Liver (tissue), 9 donors: ENCODE results near the gene ELOA. TPM values are rescaled to one million over a fixed set of nuclear protein-coding genes. Genes with fewer than 3 reads are reported as not detected.

Experiments used
- DNase-seq: peaks from one replicate; pipeline ENCODE4 v3.0.0-alpha.2; 2017; ENCODE audit warnings: low spot score
- H3K27ac ChIP-seq, 2 donors: one replicate each; pipeline ENCODE4 v1.7.0; 2013; ENCODE audit warnings: inconsistent platforms in 2 of 2, low read length in 2 of 2, control low read depth in 1 of 2, low read depth in 1 of 2, mild to moderate bottlenecking in 1 of 2
- H3K27me3 ChIP-seq, 4 donors: one replicate each; pipeline versions ENCODE4 v1.6.1 to v1.7.0; 2013; ENCODE audit warnings: low read length in 3 of 4, inconsistent platforms in 1 of 4, mild to moderate bottlenecking in 1 of 4, moderate library complexity in 1 of 4; ENCODE audit not compliant: control insufficient read depth in 4 of 4, insufficient read depth in 4 of 4
- H3K36me3 ChIP-seq, 4 donors: one replicate each; pipeline versions ENCODE4 v1.6.1 to v1.7.0; 2013; ENCODE audit warnings: low read length in 3 of 4, mild to moderate bottlenecking in 3 of 4, low read depth in 1 of 4, moderate library complexity in 1 of 4; ENCODE audit not compliant: control insufficient read depth in 4 of 4, insufficient read depth in 3 of 4
- H3K4me1 ChIP-seq, 4 donors: one replicate each; pipeline versions ENCODE4 v1.6.1 to v1.7.0; 2013; ENCODE audit warnings: low read length in 3 of 4, mild to moderate bottlenecking in 3 of 4, moderate library complexity in 1 of 4; ENCODE audit not compliant: control insufficient read depth in 4 of 4, insufficient read depth in 4 of 4
- H3K4me3 ChIP-seq, 3 donors: one replicate each; pipeline versions ENCODE4 v1.6.1 to v1.7.0; 2013; ENCODE audit warnings: low read length in 3 of 3, control low read depth in 1 of 3, low read depth in 1 of 3, mild to moderate bottlenecking in 1 of 3
- H3K9ac ChIP-seq, 2 donors: one replicate each; pipeline ENCODE4 v1.7.0; 2013; ENCODE audit warnings: low read length in 2 of 2, mild to moderate bottlenecking in 2 of 2, moderate library complexity in 2 of 2, control low read depth in 1 of 2, low read depth in 1 of 2
- H3K9me3 ChIP-seq, 4 donors: one replicate each; pipeline versions ENCODE4 v1.6.1 to v1.7.0; 2013; ENCODE audit warnings: low read length in 3 of 4; ENCODE audit not compliant: control insufficient read depth in 4 of 4
- EGR1 ChIP-seq, 2 donors: IDR thresholded peaks; 2 replicates each; pipeline ENCODE4 v1.6.1; 2016 to 2018; ENCODE audit warnings: antibody characterized with exemption in 2 of 2, low read depth in 2 of 2
- FOXA1 ChIP-seq: IDR thresholded peaks from 2 replicates; pipeline ENCODE4 v1.6.1; 2016; ENCODE audit warnings: antibody characterized with exemption
- FOXA2 ChIP-seq: IDR thresholded peaks from 2 replicates; pipeline ENCODE4 v1.6.1; 2016; ENCODE audit warnings: antibody characterized with exemption
- GABPA ChIP-seq, 2 donors: IDR thresholded peaks in 1 of 2; conservative IDR thresholded peaks in 1 of 2; 2 replicates each; pipeline ENCODE4 v1.6.1; 2016; ENCODE audit warnings: antibody characterized with exemption in 2 of 2, mild to moderate bottlenecking in 1 of 2, moderate library complexity in 1 of 2
- HNF4G ChIP-seq: IDR thresholded peaks from 2 replicates; pipeline ENCODE4 v1.6.1; 2016; ENCODE audit warnings: antibody characterized with exemption
- JUND ChIP-seq, 2 donors: IDR thresholded peaks; 2 replicates each; pipeline ENCODE4 v1.6.1; 2016; ENCODE audit warnings: antibody characterized with exemption in 2 of 2
- NR2F2 ChIP-seq: IDR thresholded peaks from 2 replicates; pipeline ENCODE4 v1.6.1; 2016; ENCODE audit warnings: antibody characterized with exemption
- RAD21 ChIP-seq, 2 donors: IDR thresholded peaks; 2 replicates each; pipeline ENCODE4 v1.6.1; 2016; ENCODE audit warnings: antibody characterized with exemption in 2 of 2, mild to moderate bottlenecking in 2 of 2
- RXRA ChIP-seq, 2 donors: IDR thresholded peaks; 2 replicates each; pipeline ENCODE4 v1.6.1; 2017 to 2018; ENCODE audit warnings: antibody characterized with exemption in 2 of 2, mild to moderate bottlenecking in 1 of 2
- SP1 ChIP-seq: IDR thresholded peaks from 2 replicates; pipeline ENCODE4 v1.6.1; 2018; ENCODE audit warnings: antibody characterized with exemption, mild to moderate bottlenecking
- TAF1 ChIP-seq: conservative IDR thresholded peaks from 2 replicates; pipeline ENCODE4 v1.6.1; 2016; ENCODE audit warnings: antibody characterized with exemption, mild to moderate bottlenecking
- YY1 ChIP-seq: IDR thresholded peaks from 2 replicates; pipeline ENCODE4 v1.6.1; 2016; ENCODE audit warnings: antibody characterized with exemption, mild to moderate bottlenecking
- WGBS: extraction: QIAGEN DNeasy Blood & Tissue Kit; methylation state at CpG from one replicate; pipeline ENCODE4 v1.1.7; 2013; 5-methylcytosine and 5-hydroxymethylcytosine counted together
- polyA plus RNA-seq, 2 donors: library from polyadenylated mRNA; stranded (reverse) in 1 of 2; unstranded in 1 of 2; fragments of 200-250 nt in 1 of 2; fragments of >200 nt in 1 of 2; fragmentation: Nextera tagmentation in 1 of 2; extraction: Ambion mirVana in 1 of 2; gene quantifications; one replicate each; pipeline versions ENCODE4 v1.2.1 to v1.2.3, GENCODE V29; 2013 to 2015
- total RNA-seq, 2 donors: library from RNA; depleted of rRNA; stranded (reverse); fragments of >200 nt; gene quantifications; one replicate each; pipeline ENCODE4 v1.2.3, GENCODE V29; 2014
- TF ChIP-seq, protein P1 (sequence below): IDR thresholded peaks from 2 replicates; pipeline ENCODE4 v1.6.1; 2016; ENCODE audit warnings: antibody characterized with exemption
- TF ChIP-seq, protein P2 (sequence below): IDR thresholded peaks from 2 replicates; pipeline ENCODE4 v1.6.1; 2016; ENCODE audit warnings: antibody characterized with exemption
- TF ChIP-seq, protein P3 (sequence below): fragments of 150-350 bp; IDR thresholded peaks from 2 replicates; pipeline ENCODE4 v1.5.1; 2017; ENCODE audit warnings: improper control_type of control experiment, low read depth, low read length; ENCODE audit not compliant: missing input control
- TF ChIP-seq, protein P4 (sequence below): IDR thresholded peaks from 2 replicates; pipeline ENCODE4 v1.6.1; 2016; ENCODE audit warnings: antibody characterized with exemption
- TF ChIP-seq, protein P5 (sequence below): IDR thresholded peaks from 2 replicates; pipeline ENCODE4 v1.6.1; 2016; ENCODE audit warnings: antibody characterized with exemption, mild to moderate bottlenecking
- donor health status: healthy.
- donor health status: healthy.
- donor health status: healthy.
- donor health status: healthy.
- donor health status: healthy.

The ELOA gene
- total and polyA plus RNA-seq, 4 donors, result 11.1 to 34.9 (median 24.3) TPM

DNA sequence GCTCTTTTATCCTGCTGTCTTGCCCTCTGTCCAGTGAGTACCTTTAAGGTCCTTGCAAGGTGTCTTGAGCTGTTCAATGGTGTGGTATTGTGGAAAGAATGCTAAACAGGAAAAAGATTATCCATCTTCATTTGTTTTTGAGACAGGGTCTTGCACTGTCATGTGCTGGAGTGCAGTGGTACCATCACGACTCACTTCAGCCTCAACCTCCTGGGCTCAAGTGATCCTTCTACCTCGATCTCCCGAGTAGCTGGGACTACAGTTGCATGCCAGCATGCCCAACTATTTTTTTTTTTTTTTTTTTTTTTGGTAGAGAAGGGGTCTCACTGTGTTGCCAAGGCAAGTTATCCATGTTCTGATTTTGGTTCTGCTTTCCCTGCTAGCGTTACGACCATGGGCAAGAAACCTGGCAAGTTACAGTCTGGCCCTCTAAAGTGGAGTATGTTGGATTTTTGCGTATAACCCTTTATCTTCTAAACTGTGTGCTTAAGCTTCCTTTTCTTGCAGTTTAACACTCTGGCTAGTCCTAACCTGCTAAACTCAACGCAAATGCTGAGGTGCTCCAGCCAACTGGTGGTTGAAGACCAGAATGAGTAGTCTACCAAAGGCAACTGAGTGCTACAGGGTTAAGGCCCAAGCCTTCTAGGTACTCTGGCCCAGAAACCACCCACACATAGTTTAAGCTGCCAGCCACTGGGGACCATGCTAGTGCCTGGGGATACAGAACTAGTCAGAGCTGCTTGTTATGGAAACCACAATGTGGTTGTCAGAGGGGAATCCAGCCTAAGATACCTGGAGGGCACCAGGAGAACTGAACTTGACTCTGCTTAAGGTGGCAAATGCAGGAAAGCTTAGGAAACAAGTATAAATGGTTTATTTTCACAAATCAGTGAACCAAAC, 43.7 kb upstream of the ELOA start:
- 91% methylated on average over 7 of the region's 7 CpGs for WGBS
- no peak overlapping the region for H3K27ac ChIP-seq

DNA sequence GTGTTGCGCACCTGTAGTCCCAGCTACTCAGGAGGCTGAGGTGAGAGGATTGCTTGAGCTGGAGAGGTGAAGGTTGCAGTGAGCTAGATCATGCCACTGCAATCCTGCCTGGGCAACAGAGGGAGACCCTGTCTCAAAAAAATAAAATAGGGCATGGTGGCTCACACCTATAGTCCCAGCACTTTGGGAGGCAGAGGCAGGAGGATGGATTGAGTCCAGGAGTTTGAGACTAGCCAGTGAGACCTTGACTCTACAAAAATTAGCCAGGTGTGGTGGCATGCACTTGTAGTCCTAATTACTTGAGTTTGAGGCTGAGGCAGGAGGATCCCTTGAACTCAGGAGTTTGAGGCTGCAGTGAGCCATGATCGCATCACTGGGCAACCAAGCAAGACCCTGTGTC, 42.0 kb upstream of the ELOA start:
- TF ChIP-seq RXRA (IDR thresholded peaks at IDR 0.05), result no peak
- TF ChIP-seq, protein P1, sequence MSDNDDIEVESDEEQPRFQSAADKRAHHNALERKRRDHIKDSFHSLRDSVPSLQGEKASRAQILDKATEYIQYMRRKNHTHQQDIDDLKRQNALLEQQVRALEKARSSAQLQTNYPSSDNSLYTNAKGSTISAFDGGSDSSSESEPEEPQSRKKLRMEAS, result no peak
- no peak for TF ChIP-seq FOXA2
- TF ChIP-seq GABPA (IDR thresholded peaks at IDR 0.05 in 1 of 2, conservative IDR thresholded peaks at IDR 0.05 in 1 of 2), result no peak
- TF ChIP-seq RAD21 (IDR thresholded peaks at IDR 0.05), result no peak
- TF ChIP-seq EGR1 (IDR thresholded peaks at IDR 0.05; ENCODE audit: low read depth in 2 of 2), result no peak
- no peak for TF ChIP-seq YY1
- TF ChIP-seq JUND (IDR thresholded peaks at IDR 0.05), result no peak
- TF ChIP-seq, protein P2, sequence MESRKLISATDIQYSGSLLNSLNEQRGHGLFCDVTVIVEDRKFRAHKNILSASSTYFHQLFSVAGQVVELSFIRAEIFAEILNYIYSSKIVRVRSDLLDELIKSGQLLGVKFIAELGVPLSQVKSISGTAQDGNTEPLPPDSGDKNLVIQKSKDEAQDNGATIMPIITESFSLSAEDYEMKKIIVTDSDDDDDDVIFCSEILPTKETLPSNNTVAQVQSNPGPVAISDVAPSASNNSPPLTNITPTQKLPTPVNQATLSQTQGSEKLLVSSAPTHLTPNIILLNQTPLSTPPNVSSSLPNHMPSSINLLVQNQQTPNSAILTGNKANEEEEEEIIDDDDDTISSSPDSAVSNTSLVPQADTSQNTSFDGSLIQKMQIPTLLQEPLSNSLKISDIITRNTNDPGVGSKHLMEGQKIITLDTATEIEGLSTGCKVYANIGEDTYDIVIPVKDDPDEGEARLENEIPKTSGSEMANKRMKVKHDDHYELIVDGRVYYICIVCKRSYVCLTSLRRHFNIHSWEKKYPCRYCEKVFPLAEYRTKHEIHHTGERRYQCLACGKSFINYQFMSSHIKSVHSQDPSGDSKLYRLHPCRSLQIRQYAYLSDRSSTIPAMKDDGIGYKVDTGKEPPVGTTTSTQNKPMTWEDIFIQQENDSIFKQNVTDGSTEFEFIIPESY, result no peak
- no peak for TF ChIP-seq SP1
- TF ChIP-seq, protein P3, sequence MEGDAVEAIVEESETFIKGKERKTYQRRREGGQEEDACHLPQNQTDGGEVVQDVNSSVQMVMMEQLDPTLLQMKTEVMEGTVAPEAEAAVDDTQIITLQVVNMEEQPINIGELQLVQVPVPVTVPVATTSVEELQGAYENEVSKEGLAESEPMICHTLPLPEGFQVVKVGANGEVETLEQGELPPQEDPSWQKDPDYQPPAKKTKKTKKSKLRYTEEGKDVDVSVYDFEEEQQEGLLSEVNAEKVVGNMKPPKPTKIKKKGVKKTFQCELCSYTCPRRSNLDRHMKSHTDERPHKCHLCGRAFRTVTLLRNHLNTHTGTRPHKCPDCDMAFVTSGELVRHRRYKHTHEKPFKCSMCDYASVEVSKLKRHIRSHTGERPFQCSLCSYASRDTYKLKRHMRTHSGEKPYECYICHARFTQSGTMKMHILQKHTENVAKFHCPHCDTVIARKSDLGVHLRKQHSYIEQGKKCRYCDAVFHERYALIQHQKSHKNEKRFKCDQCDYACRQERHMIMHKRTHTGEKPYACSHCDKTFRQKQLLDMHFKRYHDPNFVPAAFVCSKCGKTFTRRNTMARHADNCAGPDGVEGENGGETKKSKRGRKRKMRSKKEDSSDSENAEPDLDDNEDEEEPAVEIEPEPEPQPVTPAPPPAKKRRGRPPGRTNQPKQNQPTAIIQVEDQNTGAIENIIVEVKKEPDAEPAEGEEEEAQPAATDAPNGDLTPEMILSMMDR, result no peak
- TF ChIP-seq NR2F2, result no peak
- TF ChIP-seq, protein P4, sequence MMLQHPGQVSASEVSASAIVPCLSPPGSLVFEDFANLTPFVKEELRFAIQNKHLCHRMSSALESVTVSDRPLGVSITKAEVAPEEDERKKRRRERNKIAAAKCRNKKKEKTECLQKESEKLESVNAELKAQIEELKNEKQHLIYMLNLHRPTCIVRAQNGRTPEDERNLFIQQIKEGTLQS, result no peak
- no peak for TF ChIP-seq HNF4G
- no peak for TF ChIP-seq TAF1
- no peak for TF ChIP-seq FOXA1
- TF ChIP-seq, protein P5, sequence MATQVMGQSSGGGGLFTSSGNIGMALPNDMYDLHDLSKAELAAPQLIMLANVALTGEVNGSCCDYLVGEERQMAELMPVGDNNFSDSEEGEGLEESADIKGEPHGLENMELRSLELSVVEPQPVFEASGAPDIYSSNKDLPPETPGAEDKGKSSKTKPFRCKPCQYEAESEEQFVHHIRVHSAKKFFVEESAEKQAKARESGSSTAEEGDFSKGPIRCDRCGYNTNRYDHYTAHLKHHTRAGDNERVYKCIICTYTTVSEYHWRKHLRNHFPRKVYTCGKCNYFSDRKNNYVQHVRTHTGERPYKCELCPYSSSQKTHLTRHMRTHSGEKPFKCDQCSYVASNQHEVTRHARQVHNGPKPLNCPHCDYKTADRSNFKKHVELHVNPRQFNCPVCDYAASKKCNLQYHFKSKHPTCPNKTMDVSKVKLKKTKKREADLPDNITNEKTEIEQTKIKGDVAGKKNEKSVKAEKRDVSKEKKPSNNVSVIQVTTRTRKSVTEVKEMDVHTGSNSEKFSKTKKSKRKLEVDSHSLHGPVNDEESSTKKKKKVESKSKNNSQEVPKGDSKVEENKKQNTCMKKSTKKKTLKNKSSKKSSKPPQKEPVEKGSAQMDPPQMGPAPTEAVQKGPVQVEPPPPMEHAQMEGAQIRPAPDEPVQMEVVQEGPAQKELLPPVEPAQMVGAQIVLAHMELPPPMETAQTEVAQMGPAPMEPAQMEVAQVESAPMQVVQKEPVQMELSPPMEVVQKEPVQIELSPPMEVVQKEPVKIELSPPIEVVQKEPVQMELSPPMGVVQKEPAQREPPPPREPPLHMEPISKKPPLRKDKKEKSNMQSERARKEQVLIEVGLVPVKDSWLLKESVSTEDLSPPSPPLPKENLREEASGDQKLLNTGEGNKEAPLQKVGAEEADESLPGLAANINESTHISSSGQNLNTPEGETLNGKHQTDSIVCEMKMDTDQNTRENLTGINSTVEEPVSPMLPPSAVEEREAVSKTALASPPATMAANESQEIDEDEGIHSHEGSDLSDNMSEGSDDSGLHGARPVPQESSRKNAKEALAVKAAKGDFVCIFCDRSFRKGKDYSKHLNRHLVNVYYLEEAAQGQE, result no peak
- Histone ChIP-seq H3K9ac (no peak overlapping the region), H3K9me3 (no peaks in the 10 kb centered on the region), H3K4me3 (no peak overlapping the region), H3K4me1 (peaks cover 9 to 17% (median 14%) of the 10 kb centered on the region in 4 donors), H3K27ac (no peak overlapping the region), H3K27me3 (no peaks in the 10 kb centered on the region), H3K36me3 (peaks cover 5 to 50% (median 41%) of the 10 kb centered on the region in 4 donors)
- WGBS, result 96% methylated on average over 2 of the region's 2 CpGs
- no peak for DNase-seq

More for the DNA sequence above, 43.7 kb upstream of the ELOA start:
- Histone ChIP-seq H3K4me1 (peaks cover 5 to 16% (median 6%) of the 10 kb centered on the region in 4 donors), H3K9me3 (no peaks in the 10 kb centered on the region), H3K27me3 (no peaks in the 10 kb centered on the region), H3K36me3 (peaks cover 7 to 68% (median 58%) of the 10 kb centered on the region in 4 donors), H3K9ac (no peak overlapping the region), H3K4me3 (no peak overlapping the region)
- DNase-seq, result no peak
- no peak for TF ChIP-seq RXRA (IDR thresholded peaks at IDR 0.05)
- TF ChIP-seq TAF1, result no peak
- TF ChIP-seq, protein P3, result no peak
